CD4-positive, alpha-beta T cell treated with Interferon gamma for 1 hour (primary cell): ENCODE results near the gene KCNN4.
"Not testable (repeated sequence)": the region's sequence is repeated elsewhere in the genome, so short reads cannot be mapped to it uniquely, and the experiment has no call there.

Source experiments
- DNase-seq: peaks from one replicate; pipeline ENCODE4 v3.0.0-alpha.2; 2020

KCNN4 gene

GRCh38 chr19:43774103-43774939 lies 6.5 kb downstream of the KCNN4 start:
- peak; percentile 39 for DNase-seq

- no peak for DNase-seq
Observed at GRCh38 chr19:43773725-43774102, 7.1 kb downstream of the KCNN4 start.

GRCh38 chr19:43769256-43769655 lies 11.5 kb downstream of the KCNN4 start:
- no peak for DNase-seq

GRCh38 chr19:43768273-43769050 lies 12.3 kb downstream of the KCNN4 start:
- peak; percentile 29 for DNase-seq

GRCh38 chr19:43767818-43768217 lies 13.0 kb downstream of the KCNN4 start:
- no peak for DNase-seq

GRCh38 chr19:43767316-43767715 lies 13.5 kb downstream of the KCNN4 start:
- no peak for DNase-seq

GRCh38 chr19:43766755-43767043 lies 14.1 kb downstream of the KCNN4 start:
- no peak for DNase-seq

- DNase-seq, result peak; percentile 70
Observed at GRCh38 chr19:43765109-43765876, 15.5 kb downstream of the KCNN4 start.

GRCh38 chr19:43764684-43765083 lies 16.1 kb downstream of the KCNN4 start:
- not testable (repeated sequence) for DNase-seq

- DNase-seq, result peak; percentile 21
Observed at GRCh38 chr19:43763473-43763939, 17.3 kb downstream of the KCNN4 start.

GRCh38 chr19:43762814-43763213 lies 18.0 kb downstream of the KCNN4 start:
- DNase-seq, result no peak

GRCh38 chr19:43760941-43761340 lies 19.8 kb downstream of the KCNN4 start:
- no peak for DNase-seq

GRCh38 chr19:43759515-43759914 lies 21.3 kb downstream of the KCNN4 start:
- DNase-seq, result no peak

- peak; percentile 80 for DNase-seq
Observed at GRCh38 chr19:43755256-43755801, 25.4 kb downstream of the KCNN4 start.

- peak; percentile 98 for DNase-seq
Observed at GRCh38 chr19:43754503-43755255, 26.1 kb downstream of the KCNN4 start, which contains the start of gene SMG9. TSS of gene SMG9 (minus strand) at chr19:43754962. CDS start at chr19:43750741, 4,221 bp downstream.

GRCh38 chr19:43754253-43754502 lies 26.6 kb downstream of the KCNN4 start:
- no peak for DNase-seq

- DNase-seq, result no peak
Observed at GRCh38 chr19:43752287-43752875, 28.4 kb downstream of the KCNN4 start.

GRCh38 chr19:43751466-43752220 lies 29.1 kb downstream of the KCNN4 start:
- DNase-seq, result no peak

- no peak for DNase-seq
Observed at GRCh38 chr19:43749898-43750297, 30.9 kb downstream of the KCNN4 start.

GRCh38 chr19:43749152-43749551 lies 31.6 kb downstream of the KCNN4 start:
- DNase-seq, result no peak

- DNase-seq, result no peak
Observed at GRCh38 chr19:43748685-43749084, 32.1 kb downstream of the KCNN4 start.
